Activated naive CD8-positive, alpha-beta T cell treated with anti-CD3 and anti-CD28 coated beads for 36 hours (primary cell): Measurements from ENCODE around the gene ROR2. TPM values are rescaled to one million over a fixed set of nuclear protein-coding genes. Genes with fewer than 3 reads are reported as not detected.
"Not testable (repeated sequence)": the region's sequence is repeated elsewhere in the genome, so short reads cannot be mapped to it uniquely, and the experiment has no call there.

Experiments used
- DNase-seq: peaks from one replicate; pipeline ENCODE4 v3.0.0; 2021
- H3K27ac Mint-ChIP-seq: one replicate; pipeline ENCODE4 v1.8.0; 2022; ENCODE audit warnings: mild to moderate bottlenecking, moderate library complexity, mixed read lengths
- H3K27me3 Mint-ChIP-seq: one replicate; pipeline ENCODE4 v1.8.0; 2022; ENCODE audit warnings: mild to moderate bottlenecking, mixed read lengths
- H3K36me3 Mint-ChIP-seq: one replicate; pipeline ENCODE4 v1.8.0; 2021; ENCODE audit warnings: mild to moderate bottlenecking, mixed read lengths
- H3K4me1 Mint-ChIP-seq: one replicate; pipeline ENCODE4 v1.8.0; 2021; ENCODE audit warnings: mixed read lengths
- H3K4me3 Mint-ChIP-seq: one replicate; pipeline ENCODE4 v1.8.0; 2022; ENCODE audit warnings: mild to moderate bottlenecking, moderate library complexity, mixed read lengths
- H3K9me3 Mint-ChIP-seq: one replicate; pipeline ENCODE4 v1.8.0; 2022; ENCODE audit warnings: mixed read lengths
- total RNA-seq, 2 experiments: library from RNA; stranded (reverse); gene quantifications; one replicate each; pipeline ENCODE4 v1.2.3, GENCODE V29; 2021

The ROR2 gene
- total RNA-seq, 2 experiments from 2014 or later = not detected

- H3K36me3 Mint-ChIP-seq = no peaks in the 10 kb centered on the region
- no peak overlapping the region for H3K4me3 Mint-ChIP-seq
- H3K4me1 Mint-ChIP-seq = no peaks in the 10 kb centered on the region
- H3K27ac Mint-ChIP-seq = no peak overlapping the region
- H3K9me3 Mint-ChIP-seq = no peaks in the 10 kb centered on the region
- no peak for DNase-seq
- H3K27me3 Mint-ChIP-seq = no peaks in the 10 kb centered on the region
Measured at GRCh38 chr9:91811024-91811909, 138.8 kb downstream of the ROR2 start.

GRCh38 chr9:91810286-91810905, 139.6 kb downstream of the ROR2 start:
- no peak for DNase-seq
- no peak overlapping the region for H3K27ac Mint-ChIP-seq
- no peak overlapping the region for H3K4me3 Mint-ChIP-seq
- H3K36me3 Mint-ChIP-seq = no peaks in the 10 kb centered on the region
- no peaks in the 10 kb centered on the region for H3K27me3 Mint-ChIP-seq
- no peaks in the 10 kb centered on the region for H3K4me1 Mint-ChIP-seq
- H3K9me3 Mint-ChIP-seq = no peaks in the 10 kb centered on the region

- Mint-ChIP-seq H3K4me1 (no peaks in the 10 kb centered on the region), H3K4me3 (no peak overlapping the region), H3K27me3 (no peaks in the 10 kb centered on the region), H3K36me3 (no peaks in the 10 kb centered on the region), H3K27ac (no peak overlapping the region), H3K9me3 (no peaks in the 10 kb centered on the region)
- DNase-seq = no peak
Measured at GRCh38 chr9:91809581-91810285, 140.3 kb downstream of the ROR2 start.

GRCh38 chr9:91807643-91808246, 142.3 kb downstream of the ROR2 start:
- no peak for DNase-seq
- no peaks in the 10 kb centered on the region for H3K4me1 Mint-ChIP-seq
- no peak overlapping the region for H3K27ac Mint-ChIP-seq
- H3K36me3 Mint-ChIP-seq = no peaks in the 10 kb centered on the region
- H3K9me3 Mint-ChIP-seq = no peaks in the 10 kb centered on the region
- H3K4me3 Mint-ChIP-seq = no peak overlapping the region
- no peaks in the 10 kb centered on the region for H3K27me3 Mint-ChIP-seq

GRCh38 chr9:91805031-91805430, 145.0 kb downstream of the ROR2 start:
- Mint-ChIP-seq H3K27ac (no peak overlapping the region), H3K4me3 (no peak overlapping the region), H3K9me3 (no peaks in the 10 kb centered on the region), H3K36me3 (no peaks in the 10 kb centered on the region), H3K4me1 (no peaks in the 10 kb centered on the region), H3K27me3 (peaks cover 3% of the 10 kb centered on the region)
- DNase-seq = no peak

- Mint-ChIP-seq H3K27ac (no peak overlapping the region), H3K9me3 (no peaks in the 10 kb centered on the region)
- DNase-seq = no peak
Measured at GRCh38 chr9:91803970-91804752, 145.9 kb downstream of the ROR2 start.

GRCh38 chr9:91803151-91803940, 146.7 kb downstream of the ROR2 start:
- no peak overlapping the region for H3K27ac Mint-ChIP-seq
- DNase-seq = no peak
- peaks cover 10% of the 10 kb centered on the region for H3K4me1 Mint-ChIP-seq
- peaks cover 3% of the 10 kb centered on the region for H3K27me3 Mint-ChIP-seq
- no peaks in the 10 kb centered on the region for H3K36me3 Mint-ChIP-seq
- H3K4me3 Mint-ChIP-seq = no peak overlapping the region
- peaks cover 4% of the 10 kb centered on the region for H3K9me3 Mint-ChIP-seq

More at GRCh38 chr9:91803970-91804752, 145.9 kb downstream of the ROR2 start:
- H3K36me3 Mint-ChIP-seq = no peaks in the 10 kb centered on the region
- H3K4me1 Mint-ChIP-seq = peaks cover 3% of the 10 kb centered on the region
- H3K27me3 Mint-ChIP-seq = peaks cover 3% of the 10 kb centered on the region
- no peak overlapping the region for H3K4me3 Mint-ChIP-seq

- no peak overlapping the region for H3K4me3 Mint-ChIP-seq
- H3K4me1 Mint-ChIP-seq = peaks cover 10% of the 10 kb centered on the region
- H3K36me3 Mint-ChIP-seq = no peaks in the 10 kb centered on the region
- no peak overlapping the region for H3K27ac Mint-ChIP-seq
- H3K9me3 Mint-ChIP-seq = peaks cover 4% of the 10 kb centered on the region
- peaks cover 3% of the 10 kb centered on the region for H3K27me3 Mint-ChIP-seq
- DNase-seq = no peak
Measured at GRCh38 chr9:91802391-91802790, 147.6 kb downstream of the ROR2 start.

- H3K27ac Mint-ChIP-seq = no peak overlapping the region
- H3K4me1 Mint-ChIP-seq = peaks cover 10% of the 10 kb centered on the region
- H3K27me3 Mint-ChIP-seq = peaks cover 3% of the 10 kb centered on the region
- H3K36me3 Mint-ChIP-seq = no peaks in the 10 kb centered on the region
- no peak overlapping the region for H3K4me3 Mint-ChIP-seq
- peaks cover 4% of the 10 kb centered on the region for H3K9me3 Mint-ChIP-seq
- DNase-seq = no peak
Measured at GRCh38 chr9:91800473-91801030, 149.5 kb downstream of the ROR2 start.

- no peak for DNase-seq
- Mint-ChIP-seq H3K36me3 (no peaks in the 10 kb centered on the region), H3K27ac (no peak overlapping the region), H3K4me3 (no peak overlapping the region), H3K9me3 (peaks cover 4% of the 10 kb centered on the region), H3K4me1 (peaks cover 10% of the 10 kb centered on the region), H3K27me3 (peaks cover 3% of the 10 kb centered on the region)
Measured at GRCh38 chr9:91799113-91799744, 150.8 kb downstream of the ROR2 start.

- peak; percentile 35 for DNase-seq
- H3K27me3 Mint-ChIP-seq, H3K9me3 Mint-ChIP-seq, H3K36me3 Mint-ChIP-seq: not testable (repeated sequence)
- peak overlapping the region; percentile 55 for H3K27ac Mint-ChIP-seq
- peaks cover 10% of the 10 kb centered on the region for H3K4me1 Mint-ChIP-seq
- H3K4me3 Mint-ChIP-seq = peak overlapping the region; percentile 9
Measured at GRCh38 chr9:91798273-91799112, 151.5 kb downstream of the ROR2 start.

GRCh38 chr9:91797517-91797916, 152.5 kb downstream of the ROR2 start:
- H3K4me1 Mint-ChIP-seq = peaks cover 10% of the 10 kb centered on the region
- not testable (repeated sequence) for H3K27me3 Mint-ChIP-seq, H3K9me3 Mint-ChIP-seq, H3K4me3 Mint-ChIP-seq, H3K36me3 Mint-ChIP-seq, H3K27ac Mint-ChIP-seq, DNase-seq
